HCT116 (cell line): ENCODE measurements around the gene C16orf74. TPM values are rescaled to one million over a fixed set of nuclear protein-coding genes. Genes with fewer than 3 reads are reported as not detected.

Source experiments
- ATAC-seq: fragments of 200-7000 bp; cut with Tn5 transposase; 2 replicates; pipeline ENCODE4 v1.9.1; 2020; ENCODE audit warnings: mild to moderate bottlenecking, moderate library complexity
- BruUV-seq: library from RNA; stranded (reverse); fragments of 400-500 nt; replicated peaks from 2 replicates; lab custom pipeline; 2021; lab: Mats Ljungman, UMichigan
- CTCF ChIA-PET: fragments of 300-600 bp; sonication (Branson Sonifier 250); formaldehyde crosslinking; loops from one replicate; lab custom pipeline; 2021; ENCODE audit warnings: antibody characterized with exemption; lab: Charles Lee
- POLR2A ChIA-PET: fragments of 300-600, 350-600 bp; sonication (Branson Sonifier 250); formaldehyde crosslinking; loops from one replicate; lab custom pipeline; 2021; ENCODE audit warnings: antibody characterized with exemption; lab: Charles Lee
- RAD21 ChIA-PET, 2 experiments: fragments of 300-600 bp; sonication (Branson Sonifier 250); formaldehyde crosslinking; loops; one replicate each; lab custom pipeline; 2023; ENCODE audit warnings: low total read pairs in 2 of 2; ENCODE audit not compliant: uncharacterized antibody in 2 of 2, unreplicated experiment in 2 of 2, low non-redundant PET in 1 of 2; lab: Charles Lee
- DNase-seq: peaks from one replicate; pipeline ENCODE4 v3.0.0-alpha.2; 2010; ENCODE audit warnings: low read depth, low spot score
- H2AFZ ChIP-seq: fragments of 200-600 bp; shearing (Covaris generic), sonication (generic); 2 replicates; pipeline ENCODE4 v1.6.1; 2017; ENCODE audit warnings: low read depth, mixed run types, mixed read lengths, antibody characterized with exemption, low read length; ENCODE audit not compliant: poor library complexity, severe bottlenecking
- H3K27ac ChIP-seq: 2 replicates; pipeline ENCODE4 v1.5.1; 2012; ENCODE audit warnings: low read depth, low read length
- H3K27me3 ChIP-seq: fragments of 200-600 bp; sonication (generic); 2 replicates; pipeline ENCODE4 v1.6.1; 2016; ENCODE audit warnings: mixed run types, low read length, mixed read lengths; ENCODE audit not compliant: insufficient read depth
- H3K36me3 ChIP-seq, 2 experiments: fragments of 200-500 bp in 1 of 2; fragments of 200-600 bp in 1 of 2; sonication (Bioruptor generic) in 1 of 2; sonication (generic) in 1 of 2; 2 replicates each; pipeline versions ENCODE4 v1.5.1 to v1.6.1; 2014 to 2016; ENCODE audit warnings: low read length in 2 of 2, inconsistent platforms in 1 of 2, mixed read lengths in 1 of 2, mixed run types in 1 of 2; ENCODE audit not compliant: insufficient read depth in 2 of 2, control insufficient read depth in 1 of 2
- H3K4me1 ChIP-seq, 2 experiments: fragments of 200-600 bp in 1 of 2; sonication (generic) in 1 of 2; 2 replicates each; pipeline versions ENCODE4 v1.5.1 to v1.6.1; 2012 to 2017; ENCODE audit warnings: low read length in 2 of 2, inconsistent platforms in 1 of 2, mild to moderate bottlenecking in 1 of 2, mixed read lengths in 1 of 2, mixed run types in 1 of 2, moderate library complexity in 1 of 2; ENCODE audit not compliant: insufficient read depth in 2 of 2, control insufficient read depth in 1 of 2
- H3K4me2 ChIP-seq: fragments of 200-600 bp; sonication (generic); 2 replicates; pipeline ENCODE4 v1.6.1; 2017; ENCODE audit warnings: mixed run types, low read length, mixed read lengths
- H3K4me3 ChIP-seq, 2 experiments: fragments of 200-600 bp in 1 of 2; sonication (generic) in 1 of 2; replicated peaks in 1 of 2; 2 replicates each; pipeline ENCODE4 v1.5.1; 2011 to 2016; ENCODE audit warnings: low read length in 2 of 2, control low read depth in 1 of 2, low read depth in 1 of 2, mild to moderate bottlenecking in 1 of 2, mixed read lengths in 1 of 2, mixed run types in 1 of 2
- H3K79me2 ChIP-seq: fragments of 200-600 bp; sonication (generic); 2 replicates; pipeline ENCODE4 v1.6.1; 2017; ENCODE audit warnings: mild to moderate bottlenecking, mixed run types, low read length, moderate library complexity, mixed read lengths; ENCODE audit not compliant: insufficient read depth
- H3K9ac ChIP-seq: fragments of 200-600 bp; sonication (generic); 2 replicates; pipeline ENCODE4 v1.6.1; 2016; ENCODE audit warnings: low read length, mixed read lengths
- H3K9me2 ChIP-seq: fragments of 200-600 bp; sonication (generic), shearing (Covaris generic); 2 replicates; pipeline ENCODE4 v1.6.1; 2017; ENCODE audit warnings: mixed run types, mild to moderate bottlenecking, moderate library complexity; ENCODE audit not compliant: insufficient read depth
- H3K9me3 ChIP-seq, 2 experiments: fragments of 200-500 bp in 1 of 2; fragments of 200-600 bp in 1 of 2; sonication (Bioruptor generic) in 1 of 2; sonication (generic) in 1 of 2; 2 replicates each; pipeline ENCODE4 v1.6.1; 2014 to 2017; ENCODE audit warnings: low read length in 2 of 2, mixed read lengths in 2 of 2, inconsistent platforms in 1 of 2, low read depth in 1 of 2, mild to moderate bottlenecking in 1 of 2, mixed run types in 1 of 2, moderate library complexity in 1 of 2; ENCODE audit not compliant: control insufficient read depth in 1 of 2, insufficient read depth in 1 of 2
- H4K20me1 ChIP-seq: fragments of 200-600 bp; sonication (generic), shearing (Covaris generic); 2 replicates; pipeline ENCODE4 v1.6.1; 2017; ENCODE audit warnings: mixed run types, mild to moderate bottlenecking, moderate library complexity; ENCODE audit not compliant: insufficient read depth
- CEBPB ChIP-seq: IDR thresholded peaks from 2 replicates; pipeline ENCODE4 v1.6.1; 2012; ENCODE audit warnings: low read depth
- EZH2 ChIP-seq: fragments of 200-600 bp; sonication (generic); IDR thresholded peaks from 2 replicates; pipeline ENCODE4 v1.6.1; 2017; ENCODE audit warnings: antibody characterized with exemption, mixed run types
- FOSL1 ChIP-seq: IDR thresholded peaks from 2 replicates; pipeline ENCODE4 v1.6.1; 2012; ENCODE audit warnings: low read depth
- POLR2A ChIP-seq: IDR thresholded peaks from 2 replicates; pipeline ENCODE4 v1.7.0; 2011; ENCODE audit warnings: borderline replicate concordance; ENCODE audit not compliant: insufficient read depth, insufficient read length; ENCODE audit errors: extremely low read depth
- POLR2AphosphoS5 ChIP-seq: IDR thresholded peaks from 2 replicates; pipeline ENCODE4 v1.6.1; 2011; ENCODE audit warnings: mild to moderate bottlenecking, low read depth, low read length, moderate library complexity
- RAD21 ChIP-seq: IDR thresholded peaks from 2 replicates; pipeline ENCODE4 v1.6.1; 2012; ENCODE audit warnings: low read depth, mild to moderate bottlenecking
- SIN3A ChIP-seq: IDR thresholded peaks from 2 replicates; pipeline ENCODE4 v1.6.1; 2012; ENCODE audit warnings: low read depth
- SRF ChIP-seq: IDR thresholded peaks from 2 replicates; pipeline ENCODE4 v1.6.1; 2012; ENCODE audit warnings: low read depth
- TCF7L2 ChIP-seq: IDR thresholded peaks from 2 replicates; pipeline ENCODE4 v1.7.0; 2011; ENCODE audit warnings: borderline replicate concordance, inconsistent platforms; ENCODE audit not compliant: insufficient read depth, insufficient read length; ENCODE audit errors: extremely low read depth
- YY1 ChIP-seq: IDR thresholded peaks from 2 replicates; pipeline ENCODE4 v1.6.1; 2011; ENCODE audit warnings: low read length, low read depth, moderate library complexity, mild to moderate bottlenecking; ENCODE audit not compliant: insufficient replicate concordance; ENCODE audit errors: extremely low read depth
- ZFX ChIP-seq: fragments of 450-650 bp; IDR thresholded peaks from 2 replicates; pipeline ENCODE4 v1.6.1; 2017
- ZNF274 ChIP-seq: fragments of 200-500 bp; sonication (Bioruptor generic); IDR thresholded peaks from 2 replicates; pipeline ENCODE4 v1.6.1; 2014; ENCODE audit warnings: mild to moderate bottlenecking, low read depth, low read length, inconsistent platforms
- intact Hi-C: fragments of 100-400 bp; cut with micrococcal nuclease; formaldehyde crosslinking; loops from 2 replicates; pipeline ENCODE4 v1.10.0; 2022
- total RNA-seq: library from RNA; stranded (reverse); gene quantifications from one replicate; pipeline ENCODE4 v1.2.1, GENCODE V29; 2021; ENCODE audit not compliant: unreplicated experiment
- TF ChIP-seq, protein P1 (sequence below): IDR thresholded peaks from 2 replicates; pipeline ENCODE4 v1.6.1; 2012; ENCODE audit warnings: low read depth
- TF ChIP-seq, protein P2 (sequence below): IDR thresholded peaks from 2 replicates; pipeline ENCODE4 v1.6.1; 2012

Gene C16orf74
- total RNA-seq, 1 experiment from 2014 or later = 30.0 TPM

DNA sequence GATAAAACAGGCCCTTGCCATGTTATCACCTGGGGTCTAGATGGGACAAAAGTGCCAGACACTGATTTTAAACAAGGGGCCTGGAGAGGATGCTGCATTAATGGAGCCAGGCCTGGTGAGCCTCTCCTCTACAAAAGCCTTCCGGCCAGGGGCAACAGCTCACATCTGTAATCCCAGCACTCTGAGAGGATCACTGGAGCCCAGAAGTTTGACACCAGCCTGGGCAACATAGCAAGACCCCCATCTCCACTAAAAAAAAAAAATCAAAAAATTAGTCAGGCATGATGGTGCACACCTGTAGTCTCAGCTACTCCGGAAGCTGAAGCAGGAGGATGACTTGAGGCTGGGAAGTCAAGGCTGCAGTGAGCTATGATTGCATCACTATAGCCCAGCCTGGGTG, 65.6 kb downstream of the C16orf74 start:
- ChIA-PET RAD21 (no interaction called here), CTCF (interaction anchor here (1.1 to 1.6 kb wide), 2 partner anchors 10 to 32 kb away, joined by 4 to 5 read pairs; no protein-coding TSS in a partner anchor), POLR2A (no interaction called here)
- no peak overlapping the region for H2AFZ ChIP-seq
- no peaks in the 10 kb centered on the region for H3K9me2 ChIP-seq
- H3K4me3 ChIP-seq = no peak overlapping the region
- intact Hi-C loops = no loop called here
- H3K4me1 ChIP-seq = peaks cover 14 to 24% of the 10 kb centered on the region in 2 experiments
- H3K4me2 ChIP-seq = no peak overlapping the region
- peaks cover 61% of the 10 kb centered on the region for H3K79me2 ChIP-seq
- no peak for ATAC-seq
- no peaks in the 10 kb centered on the region for H3K27me3 ChIP-seq
- BruUV-seq = no TSS peak
- H3K36me3 ChIP-seq = peaks cover 17 to 24% of the 10 kb centered on the region in 2 experiments; a peak in 3 of 4 replicates
- H3K9ac ChIP-seq = no peak overlapping the region
- H4K20me1 ChIP-seq = no peaks in the 10 kb centered on the region; the same call in 1 of the 2 replicates
- H3K9me3 ChIP-seq = no peaks in the 10 kb centered on the region
- no peak for DNase-seq
- TF ChIP-seq SRF (no peak), FOSL1 (no peak), POLR2A (no peak), RAD21 (no peak)
- H3K27ac ChIP-seq = no peak overlapping the region

DNA sequence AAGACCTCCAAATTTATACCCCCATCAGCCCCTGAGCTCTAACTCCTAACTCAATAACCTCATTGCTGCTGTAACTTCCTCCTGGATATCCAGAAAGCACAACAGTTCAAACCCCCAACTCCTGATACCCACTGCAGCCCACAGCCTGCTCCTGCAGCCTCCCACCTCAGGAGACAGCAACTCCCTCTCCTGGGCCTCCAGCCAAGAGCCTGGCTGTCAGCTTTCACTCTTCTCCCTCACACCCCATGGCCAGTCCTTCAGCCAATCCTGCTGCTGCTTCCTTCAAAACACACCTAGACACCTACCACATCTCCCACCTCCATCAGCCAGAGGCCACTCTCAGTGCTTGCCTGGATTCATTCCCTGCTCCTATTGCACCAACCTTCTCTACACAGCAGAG, 67.5 kb downstream of the C16orf74 start:
- no peak for DNase-seq
- peaks cover 7 to 13% of the 10 kb centered on the region in 2 experiments; a peak in 3 of 4 replicates for H3K4me1 ChIP-seq
- ChIA-PET RAD21 (no interaction called here), CTCF (no interaction called here), POLR2A (interaction anchor here (0.8 kb wide), 1 partner anchor 8 kb away, joined by 3 read pairs; no protein-coding TSS in a partner anchor)
- no peak overlapping the region for H2AFZ ChIP-seq
- no peak overlapping the region for H3K9ac ChIP-seq
- H4K20me1 ChIP-seq = no peaks in the 10 kb centered on the region; the same call in 1 of the 2 replicates
- intact Hi-C loops = no loop called here
- no peaks in the 10 kb centered on the region for H3K9me2 ChIP-seq
- no peak overlapping the region for H3K27ac ChIP-seq
- no peak for ATAC-seq
- no peak overlapping the region for H3K4me3 ChIP-seq
- H3K79me2 ChIP-seq = peaks cover 58% of the 10 kb centered on the region
- H3K27me3 ChIP-seq = no peaks in the 10 kb centered on the region
- no peak overlapping the region for H3K4me2 ChIP-seq
- no TSS peak for BruUV-seq
- TF ChIP-seq, protein P1, sequence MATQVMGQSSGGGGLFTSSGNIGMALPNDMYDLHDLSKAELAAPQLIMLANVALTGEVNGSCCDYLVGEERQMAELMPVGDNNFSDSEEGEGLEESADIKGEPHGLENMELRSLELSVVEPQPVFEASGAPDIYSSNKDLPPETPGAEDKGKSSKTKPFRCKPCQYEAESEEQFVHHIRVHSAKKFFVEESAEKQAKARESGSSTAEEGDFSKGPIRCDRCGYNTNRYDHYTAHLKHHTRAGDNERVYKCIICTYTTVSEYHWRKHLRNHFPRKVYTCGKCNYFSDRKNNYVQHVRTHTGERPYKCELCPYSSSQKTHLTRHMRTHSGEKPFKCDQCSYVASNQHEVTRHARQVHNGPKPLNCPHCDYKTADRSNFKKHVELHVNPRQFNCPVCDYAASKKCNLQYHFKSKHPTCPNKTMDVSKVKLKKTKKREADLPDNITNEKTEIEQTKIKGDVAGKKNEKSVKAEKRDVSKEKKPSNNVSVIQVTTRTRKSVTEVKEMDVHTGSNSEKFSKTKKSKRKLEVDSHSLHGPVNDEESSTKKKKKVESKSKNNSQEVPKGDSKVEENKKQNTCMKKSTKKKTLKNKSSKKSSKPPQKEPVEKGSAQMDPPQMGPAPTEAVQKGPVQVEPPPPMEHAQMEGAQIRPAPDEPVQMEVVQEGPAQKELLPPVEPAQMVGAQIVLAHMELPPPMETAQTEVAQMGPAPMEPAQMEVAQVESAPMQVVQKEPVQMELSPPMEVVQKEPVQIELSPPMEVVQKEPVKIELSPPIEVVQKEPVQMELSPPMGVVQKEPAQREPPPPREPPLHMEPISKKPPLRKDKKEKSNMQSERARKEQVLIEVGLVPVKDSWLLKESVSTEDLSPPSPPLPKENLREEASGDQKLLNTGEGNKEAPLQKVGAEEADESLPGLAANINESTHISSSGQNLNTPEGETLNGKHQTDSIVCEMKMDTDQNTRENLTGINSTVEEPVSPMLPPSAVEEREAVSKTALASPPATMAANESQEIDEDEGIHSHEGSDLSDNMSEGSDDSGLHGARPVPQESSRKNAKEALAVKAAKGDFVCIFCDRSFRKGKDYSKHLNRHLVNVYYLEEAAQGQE = no peak
- no peak for TF ChIP-seq ZNF274
- no peak for TF ChIP-seq POLR2A
- TF ChIP-seq POLR2AphosphoS5 = no peak
- TF ChIP-seq, protein P2, sequence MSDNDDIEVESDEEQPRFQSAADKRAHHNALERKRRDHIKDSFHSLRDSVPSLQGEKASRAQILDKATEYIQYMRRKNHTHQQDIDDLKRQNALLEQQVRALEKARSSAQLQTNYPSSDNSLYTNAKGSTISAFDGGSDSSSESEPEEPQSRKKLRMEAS = no peak
- TF ChIP-seq CEBPB = no peak
- no peak for TF ChIP-seq ZFX
- no peak for TF ChIP-seq YY1
- TF ChIP-seq EZH2 = no peak
- no peak for TF ChIP-seq TCF7L2
- no peak for TF ChIP-seq SIN3A
- TF ChIP-seq, all 23 proteins: peak for 0
- Histone ChIP-seq H3K9me3 (no peaks in the 10 kb centered on the region), H3K36me3 (peaks cover 26 to 40% of the 10 kb centered on the region in 2 experiments)
